Hematopoietic multipotent progenitor cell treated with erythropoietin and hydrocortisone succinate and interleukin-3 and kit ligand, for 6 days (in vitro differentiated cells): ENCODE results near the gene ATP13A2.
"Not testable (repeated sequence)": the region's sequence is repeated elsewhere in the genome, so short reads cannot be mapped to it uniquely, and the experiment has no call there.

Source experiments
- DNase-seq: peaks from one replicate; pipeline ENCODE4 v3.0.0-alpha.2; 2015

The ATP13A2 gene

GRCh38 chr1:16978139-16978538 is 33.6 kb downstream of the ATP13A2 start:
- no peak for DNase-seq

- no peak for DNase-seq
Observed at GRCh38 chr1:16977377-16977776, 34.4 kb downstream of the ATP13A2 start.

- no peak for DNase-seq
Observed at GRCh38 chr1:16976966-16977365, 34.8 kb downstream of the ATP13A2 start.

- no peak for DNase-seq
Observed at GRCh38 chr1:16975838-16976237, 35.9 kb downstream of the ATP13A2 start.

- no peak for DNase-seq
Observed at GRCh38 chr1:16975211-16975610, 36.5 kb downstream of the ATP13A2 start.

- no peak for DNase-seq
Observed at GRCh38 chr1:16973215-16973614, 38.5 kb downstream of the ATP13A2 start.

GRCh38 chr1:16972189-16972895 is 39.4 kb downstream of the ATP13A2 start:
- DNase-seq: no peak

GRCh38 chr1:16971341-16972188 is 40.2 kb downstream of the ATP13A2 start:
- DNase-seq: peak; percentile 33

- no peak for DNase-seq
Observed at GRCh38 chr1:16970132-16970910, 41.4 kb downstream of the ATP13A2 start.

GRCh38 chr1:16969651-16970050 is 42.1 kb downstream of the ATP13A2 start:
- DNase-seq: no peak

GRCh38 chr1:16969057-16969611 is 42.6 kb downstream of the ATP13A2 start:
- DNase-seq: no peak

GRCh38 chr1:16968372-16968771 is 43.4 kb downstream of the ATP13A2 start:
- DNase-seq: no peak

- no peak for DNase-seq
Observed at GRCh38 chr1:16967962-16968361, 43.8 kb downstream of the ATP13A2 start.

- DNase-seq: no peak
Observed at GRCh38 chr1:16967095-16967575, 44.6 kb downstream of the ATP13A2 start.

- DNase-seq: no peak
Observed at GRCh38 chr1:16966282-16966681, 45.4 kb downstream of the ATP13A2 start.

GRCh38 chr1:16965486-16966067 is 46.2 kb downstream of the ATP13A2 start:
- DNase-seq: no peak

- DNase-seq: not testable (repeated sequence)
Observed at GRCh38 chr1:16964169-16964568, 47.6 kb downstream of the ATP13A2 start.

- no peak for DNase-seq
Observed at GRCh38 chr1:16961297-16962133, 50.2 kb downstream of the ATP13A2 start.

GRCh38 chr1:16960560-16961296 is 51.0 kb downstream of the ATP13A2 start:
- peak; percentile 92 for DNase-seq

GRCh38 chr1:16958475-16958874 is 53.3 kb downstream of the ATP13A2 start:
- DNase-seq: no peak

- DNase-seq: no peak
Observed at GRCh38 chr1:16957731-16958130, 54.0 kb downstream of the ATP13A2 start.
